IMR-90 (cell line): ENCODE results near the gene STXBP2. TPM values are rescaled to one million over a fixed set of nuclear protein-coding genes. Genes with fewer than 3 reads are reported as not detected.

Experiments used
- ATAC-seq: fragments of 200-7000 bp; cut with Tn5 transposase; 2 replicates; pipeline ENCODE4 v1.9.1; 2020; ENCODE audit warnings: low read depth, mild to moderate bottlenecking, moderate library complexity
- BruUV-seq: library from RNA; stranded (reverse); fragments of 400-500 nt; replicated peaks from 2 replicates; lab custom pipeline; 2021; lab: Mats Ljungman, UMichigan
- CTCF ChIA-PET: fragments of 300-600 bp; formaldehyde crosslinking; extraction: SDS; loops from one replicate; lab custom pipeline; 2021; ENCODE audit warnings: antibody characterized with exemption; lab: Yijun Ruan, JAX
- POLR2A ChIA-PET: fragments of 300-600 bp; sonication (Branson Sonifier 250); formaldehyde crosslinking; loops from one replicate; lab custom pipeline; 2022; ENCODE audit warnings: antibody characterized with exemption; ENCODE audit not compliant: unreplicated experiment; lab: Charles Lee
- DNase-seq: peaks from one replicate; pipeline ENCODE4 v3.0.0; 2013
- H2AFZ ChIP-seq: replicated peaks from 2 replicates; pipeline ENCODE3; 2013; ENCODE audit warnings: low read length, mild to moderate bottlenecking; ENCODE audit not compliant: poor library complexity
- H2AK5ac ChIP-seq: 2 replicates; pipeline ENCODE4 v1.6.1; 2013; ENCODE audit warnings: low read depth, low read length, inconsistent platforms
- H2AK9ac ChIP-seq: replicated peaks from 2 replicates; pipeline ENCODE3; 2013; ENCODE audit warnings: mild to moderate bottlenecking, low read depth, low read length, moderate library complexity; ENCODE audit not compliant: poor library complexity
- H2BK120ac ChIP-seq: 2 replicates; pipeline ENCODE4 v1.6.1; 2013; ENCODE audit warnings: low read depth, low read length, inconsistent platforms
- H2BK15ac ChIP-seq: 3 replicates; pipeline ENCODE4 v1.6.1; 2013; ENCODE audit warnings: low read depth, low read length, inconsistent platforms
- H2BK20ac ChIP-seq: 2 replicates; pipeline ENCODE4 v1.6.1; 2013; ENCODE audit warnings: low read depth, mild to moderate bottlenecking, inconsistent platforms, low read length, moderate library complexity
- H2BK5ac ChIP-seq: 2 replicates; pipeline ENCODE4 v1.6.1; 2013; ENCODE audit warnings: mild to moderate bottlenecking, low read depth, low read length, inconsistent platforms; ENCODE audit not compliant: poor library complexity, severe bottlenecking
- H3K14ac ChIP-seq: replicated peaks from 2 replicates; pipeline ENCODE4 v1.6.1; 2013; ENCODE audit warnings: low read depth, low read length, inconsistent platforms
- H3K18ac ChIP-seq: 2 replicates; pipeline ENCODE4 v1.6.1; 2013; ENCODE audit warnings: low read depth, low read length, control low read depth
- H3K23ac ChIP-seq: 2 replicates; pipeline ENCODE4 v1.6.1; 2013; ENCODE audit warnings: low read depth, low read length, inconsistent platforms
- H3K27ac ChIP-seq: 2 replicates; pipeline ENCODE4 v1.5.1; 2013; ENCODE audit warnings: mild to moderate bottlenecking, control low read depth, low read length; ENCODE audit not compliant: insufficient read depth
- H3K27me3 ChIP-seq: 2 replicates; pipeline ENCODE4 v1.6.1; 2013; ENCODE audit warnings: low read length; ENCODE audit not compliant: control insufficient read depth, insufficient read depth
- H3K36me3 ChIP-seq: 2 replicates; pipeline ENCODE4 v1.6.1; 2013; ENCODE audit warnings: low read length, mixed read lengths; ENCODE audit not compliant: control insufficient read depth, insufficient read depth
- H3K4ac ChIP-seq: 2 replicates; pipeline ENCODE4 v1.6.1; 2013; ENCODE audit warnings: low read depth, low read length, inconsistent platforms
- H3K4me1 ChIP-seq: 2 replicates; pipeline ENCODE4 v1.6.1; 2013; ENCODE audit warnings: low read length, mixed read lengths; ENCODE audit not compliant: control insufficient read depth, insufficient read depth
- H3K4me2 ChIP-seq: 2 replicates; pipeline ENCODE4 v1.6.1; 2013; ENCODE audit warnings: low read depth, mild to moderate bottlenecking, control low read depth, low read length, moderate library complexity
- H3K4me3 ChIP-seq: 2 replicates; pipeline ENCODE4 v1.5.1; 2013; ENCODE audit warnings: low read depth, mild to moderate bottlenecking, control low read depth, low read length, moderate library complexity; ENCODE audit not compliant: insufficient read depth
- H3K56ac ChIP-seq: 2 replicates; pipeline ENCODE4 v1.6.1; 2013; ENCODE audit warnings: low read length, inconsistent platforms; ENCODE audit not compliant: insufficient read depth; ENCODE audit errors: extremely low read depth
- H3K79me1 ChIP-seq, 2 experiments: 2 replicates each; pipeline ENCODE4 v1.6.1; 2013; ENCODE audit warnings: low read length in 2 of 2, inconsistent platforms in 1 of 2, low read depth in 1 of 2
- H3K9ac ChIP-seq: 2 replicates; pipeline ENCODE4 v1.6.1; 2013; ENCODE audit warnings: low read depth, low read length, control low read depth
- H3K9me1 ChIP-seq: 2 replicates; pipeline ENCODE4 v1.6.1; 2013; ENCODE audit warnings: low read length, inconsistent platforms; ENCODE audit not compliant: insufficient read depth
- H3K9me3 ChIP-seq: 2 replicates; pipeline ENCODE4 v1.6.1; 2013; ENCODE audit warnings: low read length; ENCODE audit not compliant: control insufficient read depth, insufficient read depth
- H4K20me1 ChIP-seq: 2 replicates; pipeline ENCODE4 v1.6.1; 2013; ENCODE audit warnings: low read length, inconsistent platforms; ENCODE audit not compliant: insufficient read depth
- H4K5ac ChIP-seq: 2 replicates; pipeline ENCODE4 v1.6.1; 2013; ENCODE audit warnings: mild to moderate bottlenecking, low read depth, low read length, control low read depth
- H4K8ac ChIP-seq, 2 experiments: 2 replicates each; pipeline ENCODE4 v1.6.1; 2013; ENCODE audit warnings: low read depth in 2 of 2, low read length in 2 of 2, control low read depth in 1 of 2, inconsistent platforms in 1 of 2
- H4K91ac ChIP-seq: 2 replicates; pipeline ENCODE4 v1.6.1; 2013; ENCODE audit warnings: low read depth, low read length, inconsistent platforms; ENCODE audit not compliant: insufficient read depth
- CEBPB ChIP-seq: IDR thresholded peaks from 2 replicates; pipeline ENCODE4 v1.6.1; 2012; ENCODE audit warnings: low read depth, low read length, improper control_type of control experiment
- CHD1 ChIP-seq: IDR thresholded peaks from 2 replicates; pipeline ENCODE4 v1.6.1; 2012; ENCODE audit warnings: low read depth, low read length, improper control_type of control experiment
- ELK1 ChIP-seq: fragments of 150-350 bp; IDR thresholded peaks from 2 replicates; pipeline ENCODE4 v1.6.1; 2016; ENCODE audit warnings: low read depth, mild to moderate bottlenecking, low read length, moderate library complexity, borderline replicate concordance
- FOS ChIP-seq: fragments of 150-350 bp; IDR thresholded peaks from 2 replicates; pipeline ENCODE4 v1.6.1; 2016; ENCODE audit warnings: low read depth, low read length
- MAZ ChIP-seq: IDR thresholded peaks from 2 replicates; pipeline ENCODE4 v1.6.1; 2012; ENCODE audit warnings: low read depth, mild to moderate bottlenecking, low read length, improper control_type of control experiment, moderate library complexity, borderline replicate concordance
- MXI1 ChIP-seq: IDR thresholded peaks from 2 replicates; pipeline ENCODE4 v1.6.1; 2012; ENCODE audit warnings: low read depth, mild to moderate bottlenecking, low read length, moderate library complexity, borderline replicate concordance
- NFE2L2 ChIP-seq: fragments of 150-350 bp; IDR thresholded peaks from 2 replicates; pipeline ENCODE4 v1.6.1; 2016; ENCODE audit warnings: low read depth, mild to moderate bottlenecking, low read length
- RCOR1 ChIP-seq: IDR thresholded peaks from 2 replicates; pipeline ENCODE4 v1.6.1; 2012; ENCODE audit warnings: mild to moderate bottlenecking, low read length, improper control_type of control experiment; ENCODE audit not compliant: insufficient replicate concordance
- SMC3 ChIP-seq: fragments of 150-350 bp; IDR thresholded peaks from 2 replicates; pipeline ENCODE4 v1.6.1; 2016; ENCODE audit warnings: low read depth, mild to moderate bottlenecking, antibody characterized with exemption, low read length, moderate library complexity
- WGBS, 2 experiments: methylation state at CpG; one replicate each; pipeline versions ENCODE4 v1.1.5 to v1.1.7; 2013; ENCODE audit warnings: missing lambda C conversion rate in 2 of 2; ENCODE audit not compliant: insufficient read length in 1 of 2; ENCODE audit errors: extremely low coverage in 2 of 2; 5-methylcytosine and 5-hydroxymethylcytosine counted together
- dilution Hi-C: fragments of 300-500 bp; cut with HindIII; formaldehyde crosslinking; loops from one replicate; pipeline ENCODE4 v1.14.3; 2018; ENCODE audit warnings: low sequenced_read_pairs; ENCODE audit not compliant: unreplicated experiment
- in situ Hi-C: fragments of 300-500 bp; cut with MboI; formaldehyde crosslinking; loops from 3 replicates; pipeline ENCODE4 v1.14.3; 2019; ENCODE audit warnings: low sequenced_read_pairs, inconsistent platforms, mixed read lengths
- intact Hi-C: fragments of 100-400 bp; cut with micrococcal nuclease; formaldehyde crosslinking; loops from 2 replicates; pipeline ENCODE4 v1.10.0; 2022
- polyA plus RNA-seq, 3 experiments: library from polyadenylated mRNA; depleted of rRNA; stranded (reverse); fragments of >200 nt; gene quantifications; 2 replicates each; pipeline ENCODE4 v1.2.3, GENCODE V29; 2012; ENCODE audit warnings: low replicate concordance in 1 of 3
- total RNA-seq: library from RNA; depleted of rRNA; stranded (reverse); fragments of >200 nt; gene quantifications from 2 replicates; pipeline ENCODE4 v1.2.3, GENCODE V29; 2012
- TF ChIP-seq, protein P1 (sequence below): conservative IDR thresholded peaks from 2 replicates; pipeline ENCODE4 v1.5.1; 2012; ENCODE audit warnings: mild to moderate bottlenecking, low read depth, low read length, improper control_type of control experiment

The STXBP2 gene
- total and polyA plus RNA-seq, 2 of the 4 experiments (the other 2 are of a cell fraction) = 3.9 to 12.6 TPM

DNA sequence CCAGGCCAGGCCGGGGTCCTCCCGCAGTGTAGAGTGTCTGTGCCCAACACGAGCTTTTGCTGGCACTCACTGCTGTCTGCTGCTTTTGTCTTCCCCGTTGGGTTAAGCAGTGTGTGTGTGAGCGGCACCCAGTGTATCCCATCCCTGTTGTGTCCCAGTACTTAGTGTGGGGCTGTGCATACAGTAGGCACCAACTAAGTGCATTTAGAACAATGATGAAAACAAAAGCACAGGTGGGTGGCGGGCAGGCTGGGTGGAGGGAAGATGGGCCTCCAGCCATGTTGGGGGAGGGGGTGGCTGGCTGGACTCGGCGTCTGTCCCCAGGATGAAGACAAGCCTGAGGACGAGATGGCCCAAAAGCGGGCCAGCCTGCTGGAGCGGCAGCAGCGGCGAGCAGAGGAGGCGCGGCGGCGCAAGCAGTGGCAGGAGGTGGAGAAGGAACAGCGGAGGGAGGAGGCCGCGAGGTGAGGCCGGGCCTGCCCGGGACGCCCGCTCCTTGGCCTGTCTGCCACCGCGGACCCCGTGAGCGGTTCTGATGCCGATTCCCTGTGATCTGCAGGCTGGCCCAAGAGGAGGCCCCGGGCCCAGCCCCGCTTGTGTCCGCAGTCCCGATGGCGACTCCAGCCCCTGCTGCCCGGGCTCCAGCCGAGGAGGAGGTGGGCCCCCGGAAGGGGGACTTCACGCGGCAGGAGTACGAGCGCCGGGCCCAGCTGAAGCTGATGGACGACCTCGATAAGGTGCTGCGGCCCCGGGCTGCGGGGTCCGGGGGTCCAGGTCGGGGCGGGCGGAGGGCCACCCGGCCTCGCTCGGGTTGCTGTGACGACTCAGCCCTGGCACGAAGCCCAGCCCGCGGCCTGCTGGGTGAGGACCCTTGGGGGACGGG, 21.8 kb upstream of the STXBP2 start:
- ChIA-PET CTCF (no interaction called here), POLR2A (no interaction called here)
- DNase-seq (no peak), ATAC-seq (no peak)
- H2BK120ac ChIP-seq = no peak overlapping the region
- no peak overlapping the region for H3K56ac ChIP-seq
- H4K20me1 ChIP-seq = no peaks in the 10 kb centered on the region
- no peaks in the 10 kb centered on the region for H3K79me1 ChIP-seq
- no peak overlapping the region for H3K14ac ChIP-seq
- dilution Hi-C loops = no loop called here
- H3K27me3 ChIP-seq = no peaks in the 10 kb centered on the region
- intact Hi-C loops = no loop called here
- H3K4me1 ChIP-seq = no peaks in the 10 kb centered on the region
- no peak overlapping the region for H2AK9ac ChIP-seq
- no peak overlapping the region for H2BK20ac ChIP-seq
- no TSS peak for BruUV-seq
- no peak overlapping the region for H2AFZ ChIP-seq
- no peak overlapping the region for H3K9ac ChIP-seq
- no peak overlapping the region for H4K91ac ChIP-seq
- no peak overlapping the region for H3K4ac ChIP-seq
- no peaks in the 10 kb centered on the region for H3K9me3 ChIP-seq
- H2AK5ac ChIP-seq = no peak overlapping the region
- 68% methylated on average over 16 of the region's 59 CpGs; no CpG with 5 or more reads in 1 of the 2 experiments for WGBS, 2 experiments
- no peak overlapping the region for H4K5ac ChIP-seq
- no peak overlapping the region for H3K4me2 ChIP-seq
- no peak overlapping the region for H3K18ac ChIP-seq
- H3K36me3 ChIP-seq = peaks cover 22% of the 10 kb centered on the region
- no peak overlapping the region for H3K4me3 ChIP-seq
- no peak overlapping the region for H3K23ac ChIP-seq
- no peak overlapping the region for H3K27ac ChIP-seq
- TF ChIP-seq MAZ (no peak), MXI1 (no peak), NFE2L2 (no peak), RCOR1 (no peak), SMC3 (no peak), CEBPB (no peak), ELK1 (no peak), CHD1 (no peak), FOS (no peak)
- TF ChIP-seq, protein P1, sequence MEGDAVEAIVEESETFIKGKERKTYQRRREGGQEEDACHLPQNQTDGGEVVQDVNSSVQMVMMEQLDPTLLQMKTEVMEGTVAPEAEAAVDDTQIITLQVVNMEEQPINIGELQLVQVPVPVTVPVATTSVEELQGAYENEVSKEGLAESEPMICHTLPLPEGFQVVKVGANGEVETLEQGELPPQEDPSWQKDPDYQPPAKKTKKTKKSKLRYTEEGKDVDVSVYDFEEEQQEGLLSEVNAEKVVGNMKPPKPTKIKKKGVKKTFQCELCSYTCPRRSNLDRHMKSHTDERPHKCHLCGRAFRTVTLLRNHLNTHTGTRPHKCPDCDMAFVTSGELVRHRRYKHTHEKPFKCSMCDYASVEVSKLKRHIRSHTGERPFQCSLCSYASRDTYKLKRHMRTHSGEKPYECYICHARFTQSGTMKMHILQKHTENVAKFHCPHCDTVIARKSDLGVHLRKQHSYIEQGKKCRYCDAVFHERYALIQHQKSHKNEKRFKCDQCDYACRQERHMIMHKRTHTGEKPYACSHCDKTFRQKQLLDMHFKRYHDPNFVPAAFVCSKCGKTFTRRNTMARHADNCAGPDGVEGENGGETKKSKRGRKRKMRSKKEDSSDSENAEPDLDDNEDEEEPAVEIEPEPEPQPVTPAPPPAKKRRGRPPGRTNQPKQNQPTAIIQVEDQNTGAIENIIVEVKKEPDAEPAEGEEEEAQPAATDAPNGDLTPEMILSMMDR = no peak
- H2BK15ac ChIP-seq = no peak overlapping the region
- no peak overlapping the region for H2BK5ac ChIP-seq
- in situ Hi-C loops = no loop called here
- no peak overlapping the region for H4K8ac ChIP-seq
- H3K9me1 ChIP-seq = no peaks in the 10 kb centered on the region
